Gastroesophageal sphincter (tissue), 3 donors: ENCODE results near the gene CTNNBIP1.

Experiments
- POLR2A ChIP-seq, 2 donors: fragments of 450-650 bp; IDR thresholded peaks; one replicate each; pipeline ENCODE4 v1.6.1; 2017; ENCODE audit warnings: antibody characterized with exemption in 2 of 2, mild to moderate bottlenecking in 2 of 2, moderate library complexity in 1 of 2
- TF ChIP-seq, protein P1 (sequence below), 4 experiments: fragments of 200-600 bp in 2 of 4; fragments of 450-650 bp in 2 of 4; sonication (generic) in 1 of 4; IDR thresholded peaks; one replicate each; pipeline ENCODE4 v1.5.1; 2017 to 2019; ENCODE audit warnings: antibody characterized with exemption in 4 of 4, mild to moderate bottlenecking in 2 of 4, moderate library complexity in 2 of 4

DNA sequence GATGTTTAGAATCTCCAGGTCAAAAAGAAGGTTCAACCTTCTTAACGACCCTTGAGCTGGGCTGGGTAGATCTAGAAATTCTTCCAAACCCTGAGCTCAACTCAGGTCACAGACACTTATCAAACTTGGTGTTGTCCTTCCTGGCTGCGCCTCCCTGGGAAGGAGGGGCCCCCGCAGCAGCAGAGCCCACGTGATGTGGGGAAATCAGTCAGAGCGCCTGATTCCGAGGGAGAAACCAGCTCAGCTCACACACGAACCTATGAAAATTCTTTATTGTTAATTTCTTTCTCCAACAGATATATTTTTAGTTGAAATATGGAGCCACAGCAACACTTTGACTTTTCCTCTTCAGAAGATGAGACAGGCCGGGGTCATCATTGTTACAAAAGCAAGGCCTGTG, 62.0 kb downstream of the CTNNBIP1 start:
- TF ChIP-seq, protein P1, sequence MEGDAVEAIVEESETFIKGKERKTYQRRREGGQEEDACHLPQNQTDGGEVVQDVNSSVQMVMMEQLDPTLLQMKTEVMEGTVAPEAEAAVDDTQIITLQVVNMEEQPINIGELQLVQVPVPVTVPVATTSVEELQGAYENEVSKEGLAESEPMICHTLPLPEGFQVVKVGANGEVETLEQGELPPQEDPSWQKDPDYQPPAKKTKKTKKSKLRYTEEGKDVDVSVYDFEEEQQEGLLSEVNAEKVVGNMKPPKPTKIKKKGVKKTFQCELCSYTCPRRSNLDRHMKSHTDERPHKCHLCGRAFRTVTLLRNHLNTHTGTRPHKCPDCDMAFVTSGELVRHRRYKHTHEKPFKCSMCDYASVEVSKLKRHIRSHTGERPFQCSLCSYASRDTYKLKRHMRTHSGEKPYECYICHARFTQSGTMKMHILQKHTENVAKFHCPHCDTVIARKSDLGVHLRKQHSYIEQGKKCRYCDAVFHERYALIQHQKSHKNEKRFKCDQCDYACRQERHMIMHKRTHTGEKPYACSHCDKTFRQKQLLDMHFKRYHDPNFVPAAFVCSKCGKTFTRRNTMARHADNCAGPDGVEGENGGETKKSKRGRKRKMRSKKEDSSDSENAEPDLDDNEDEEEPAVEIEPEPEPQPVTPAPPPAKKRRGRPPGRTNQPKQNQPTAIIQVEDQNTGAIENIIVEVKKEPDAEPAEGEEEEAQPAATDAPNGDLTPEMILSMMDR (IDR thresholded peaks at IDR 0.05) = no peak
- TF ChIP-seq POLR2A (IDR thresholded peaks at IDR 0.05) = no peak
